GM19240 (cell line): ENCODE measurements around the gene SLC35B2.

Experiments
- DNase-seq: peaks from one replicate; pipeline ENCODE4 v3.0.0; 2011; ENCODE audit warnings: low spot score; ENCODE audit not compliant: insufficient read length

Gene SLC35B2

DNA sequence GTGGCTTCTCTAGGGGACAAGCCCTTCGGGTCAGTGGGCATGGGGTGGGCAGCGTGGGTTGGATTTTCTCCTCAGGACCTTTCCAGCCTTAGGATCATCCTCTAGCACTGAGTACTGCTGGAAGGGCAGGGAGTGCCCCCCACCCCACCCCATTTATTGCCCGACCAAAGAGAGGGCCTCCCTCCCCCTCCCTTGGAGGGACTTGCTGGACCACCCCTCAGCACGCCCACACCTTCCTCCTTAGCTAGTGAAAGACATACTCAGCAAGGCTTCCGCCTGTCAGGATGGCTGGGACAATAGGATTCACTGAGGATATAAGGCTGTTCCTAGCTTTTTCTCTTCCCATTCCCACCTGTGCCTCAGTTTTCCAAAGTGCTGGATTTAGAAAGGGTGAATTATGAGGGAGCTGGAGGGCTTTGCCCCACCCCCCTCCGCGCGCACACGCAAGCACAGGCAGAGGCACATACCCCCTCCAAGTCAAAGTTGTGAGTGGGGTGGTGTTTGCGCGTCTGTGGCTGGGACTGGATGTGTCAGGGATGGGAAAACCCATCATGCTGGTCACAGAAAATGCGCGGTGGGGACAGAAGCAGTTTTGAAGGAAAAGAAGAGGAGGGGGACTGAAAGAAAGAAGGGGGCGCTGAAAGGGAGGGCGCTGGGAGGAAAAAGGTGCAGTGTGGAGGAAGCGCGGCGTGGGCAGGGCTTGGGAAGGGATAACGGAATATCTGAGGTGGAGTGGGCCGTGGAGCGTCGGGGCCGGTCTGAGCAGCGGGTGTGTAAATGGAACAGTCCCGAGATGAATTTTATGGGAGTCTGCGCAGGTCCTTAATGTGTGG lies 34.6 kb downstream of the SLC35B2 start:
- DNase-seq: no peak

GRCh38 chr6:44221961-44222335 lies 35.4 kb downstream of the SLC35B2 start:
- no peak for DNase-seq

DNA sequence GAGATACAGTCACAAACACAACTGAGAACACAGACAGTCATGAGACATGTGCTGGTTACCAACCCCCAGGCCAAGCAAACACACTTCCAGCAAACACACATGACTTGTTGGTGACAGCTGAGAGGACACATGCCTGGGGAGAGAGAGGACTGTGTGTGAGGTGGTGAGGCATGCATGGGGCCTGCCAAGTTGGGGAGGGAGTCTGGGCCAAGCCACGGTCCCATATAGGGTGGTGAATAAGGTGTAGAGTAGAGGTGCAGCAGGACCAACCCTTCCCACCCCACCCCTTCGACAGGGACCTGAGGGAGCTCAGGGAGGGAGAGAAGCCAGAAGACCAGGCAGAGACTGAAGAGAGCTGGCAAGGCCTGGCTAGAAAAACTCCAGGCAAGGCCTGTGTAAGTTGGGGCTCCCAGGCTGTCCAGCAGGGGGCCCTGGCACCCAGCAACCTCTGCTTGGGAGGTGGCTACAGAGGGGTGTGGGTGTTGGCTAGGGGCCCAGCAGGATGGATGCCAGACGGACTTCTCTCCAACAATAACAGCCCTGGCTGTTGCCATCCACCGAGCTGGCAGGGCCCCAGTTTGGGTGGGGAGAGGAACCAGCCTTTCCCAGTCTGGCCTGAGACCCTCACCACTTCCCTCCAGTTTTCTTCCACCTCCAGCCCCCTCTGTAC lies 35.9 kb downstream of the SLC35B2 start:
- peak; percentile 88 for DNase-seq

GRCh38 chr6:44220913-44221290 lies 36.4 kb downstream of the SLC35B2 start:
- DNase-seq: no peak

DNA sequence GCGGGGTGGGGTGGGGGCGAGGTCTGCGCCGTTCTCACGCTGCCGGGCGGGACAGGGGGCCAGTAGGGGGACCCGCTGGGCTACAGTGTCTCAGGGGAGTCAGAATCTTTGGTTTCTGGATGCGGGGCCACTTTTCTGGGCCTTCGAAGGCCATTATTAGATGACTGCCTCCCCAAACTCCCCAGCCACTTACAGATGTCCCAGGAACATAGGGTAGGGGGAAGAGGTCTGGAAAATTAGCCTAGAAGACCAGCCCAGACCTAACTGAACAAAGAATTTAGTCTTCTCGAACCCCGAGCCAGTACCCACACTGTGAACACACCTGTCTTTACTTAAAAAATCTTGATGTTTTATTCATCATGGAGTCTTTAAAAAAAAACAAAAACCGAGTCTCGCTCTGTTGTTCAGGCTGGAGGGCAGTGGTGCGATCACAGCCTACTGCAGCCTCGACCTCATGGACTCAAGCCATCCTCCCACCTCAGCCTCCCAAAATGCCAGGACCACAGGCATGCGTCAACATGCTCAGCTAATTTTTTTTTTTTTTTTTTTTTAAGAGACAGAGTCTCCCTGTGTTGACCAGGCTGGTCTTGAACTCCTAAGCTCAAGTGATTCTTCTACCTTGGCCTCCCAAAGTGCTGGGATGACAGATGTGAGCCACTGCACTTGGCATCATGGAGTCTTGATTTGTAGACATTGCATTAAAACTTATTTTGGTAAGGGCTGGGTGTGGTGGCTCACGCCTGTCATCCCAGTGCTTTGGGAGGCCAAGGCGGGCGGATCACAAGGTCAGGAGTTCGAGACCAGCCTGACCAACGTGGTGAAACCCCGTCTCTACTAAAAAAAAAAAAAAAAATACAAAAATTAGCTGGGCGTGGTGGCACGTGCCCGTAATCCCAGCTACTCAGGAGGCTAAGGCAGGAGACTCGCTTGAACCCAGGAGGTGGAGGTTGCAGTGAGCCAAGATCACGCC lies 37.2 kb downstream of the SLC35B2 start:
- DNase-seq: no peak

DNA sequence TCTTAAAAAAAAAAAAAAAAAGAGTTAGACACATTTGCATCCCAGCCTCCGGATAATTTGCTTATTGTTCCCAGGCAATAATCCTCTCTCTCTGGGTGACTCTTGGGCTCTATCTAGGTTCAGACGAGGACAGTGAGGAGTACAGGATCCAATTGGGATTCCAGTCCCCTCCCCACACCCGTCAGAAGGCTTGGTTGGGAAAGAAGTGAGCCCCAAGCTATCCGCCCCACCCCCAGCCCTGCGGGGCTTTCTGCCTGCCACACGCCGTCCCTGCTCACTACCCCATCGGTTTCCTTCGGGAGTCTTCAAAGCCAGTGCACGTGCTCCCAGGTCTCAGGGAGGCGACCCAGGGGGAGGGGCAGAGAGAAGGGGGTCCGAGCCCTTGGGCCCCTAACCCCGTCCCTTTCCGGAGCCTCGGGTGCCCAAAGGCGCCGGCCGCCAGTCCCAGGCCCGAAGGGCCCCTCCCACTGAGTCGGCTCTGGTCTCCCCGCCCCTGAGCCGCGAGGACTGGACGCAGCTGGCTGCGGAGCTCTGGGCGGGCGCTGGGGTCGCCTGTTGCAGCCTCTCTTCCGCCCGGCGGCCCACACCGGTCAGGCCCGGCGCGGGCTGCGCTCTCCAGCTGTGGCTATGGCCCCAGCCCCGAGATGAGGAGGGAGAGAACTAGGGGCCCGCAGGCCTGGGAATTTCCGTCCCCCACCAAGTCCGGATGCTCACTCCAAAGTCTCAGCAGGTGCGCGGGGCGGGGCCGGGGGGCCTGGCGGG lies 38.1 kb downstream of the SLC35B2 start:
- DNase-seq: no peak

GRCh38 chr6:44217332-44218143 lies 39.8 kb downstream of the SLC35B2 start:
- no peak for DNase-seq

- DNase-seq: no peak
These were observed 40.5 kb downstream of the SLC35B2 start, which contains the start of gene MYMX for GRCh38 chr6:44216677-44217331. TSS of gene MYMX (plus strand) at chr6:44216926. CDS start at chr6:44217472, 546 bp downstream.

- no peak for DNase-seq
These were observed 43.0 kb downstream of the SLC35B2 start for GRCh38 chr6:44214307-44214706.

- DNase-seq: no peak
These were observed 46.0 kb downstream of the SLC35B2 start for GRCh38 chr6:44211284-44211683.

DNA sequence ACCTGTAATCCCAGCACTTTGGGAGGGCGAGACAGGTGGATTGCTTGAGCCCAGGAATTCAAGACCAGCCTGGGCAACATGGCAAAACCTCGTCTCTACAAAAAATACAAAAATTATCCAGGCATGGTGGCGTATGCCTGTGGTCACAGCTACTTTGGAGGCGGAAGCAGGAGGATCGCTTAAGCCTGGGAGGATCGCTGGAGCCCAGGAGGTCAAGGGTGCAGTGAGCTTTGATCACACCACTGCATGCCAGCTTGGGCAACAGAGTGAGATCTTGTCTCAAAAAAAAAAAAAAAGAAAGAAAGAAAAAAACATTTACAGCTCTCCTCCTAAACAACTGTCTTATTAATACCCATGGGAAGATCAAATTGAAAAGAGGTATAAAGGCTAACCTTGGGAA lies 49.4 kb downstream of the SLC35B2 start:
- no peak for DNase-seq
